GM18907 (cell line): ENCODE data around the gene BSG.

Experiments used
- ATAC-seq: cut with Tn5 transposase; IDR thresholded peaks from one replicate; pipeline ENCODE4 v1.9.1; 2021; ENCODE audit warnings: mild to moderate bottlenecking, moderate library complexity; ENCODE audit not compliant: unreplicated experiment

BSG gene

GRCh38 chr19:570937-571565, 1.3 kb upstream of the BSG start:
- ATAC-seq = no peak

DNA sequence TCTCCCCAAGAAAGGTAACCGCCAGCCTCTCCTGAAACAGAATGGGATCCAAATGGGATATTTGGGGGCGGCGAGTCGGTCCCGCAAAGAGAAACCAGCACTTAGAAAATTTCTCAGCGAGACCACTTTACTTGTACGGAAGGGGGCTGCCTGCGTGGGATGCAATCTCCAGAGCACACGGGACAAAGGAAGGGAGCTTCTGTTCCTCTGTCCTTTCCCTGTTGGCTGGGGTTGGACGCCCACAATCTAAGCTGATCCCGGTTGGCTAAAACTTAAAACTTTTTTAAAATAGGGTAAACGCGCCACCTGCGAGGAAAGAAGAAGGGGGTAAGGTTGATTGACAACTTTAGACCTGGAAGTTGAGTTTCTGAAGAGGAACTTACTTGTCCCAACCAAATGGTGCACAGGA, 826 bp upstream of the BSG start:
- ATAC-seq = peak; percentile 18

GRCh38 chr19:572743-573518, 535 bp downstream of the BSG start:
- peak; percentile 33 for ATAC-seq

DNA sequence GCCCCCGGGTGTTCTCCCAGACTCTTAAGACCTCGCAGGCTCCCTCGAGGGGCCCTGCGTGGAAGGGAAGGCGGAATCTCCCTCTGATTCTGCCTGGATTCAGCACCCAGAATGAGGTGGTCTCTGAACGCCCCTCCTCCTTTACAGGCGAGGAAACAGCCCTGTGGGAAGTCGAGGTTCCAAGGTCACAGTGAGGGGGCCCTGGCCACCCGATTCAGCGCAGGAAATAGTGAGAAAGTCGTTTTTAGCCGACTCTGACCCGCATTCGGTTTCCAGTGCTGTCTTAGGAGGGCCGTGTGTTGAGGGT, 1.1 kb downstream of the BSG start:
- ATAC-seq = no peak

DNA sequence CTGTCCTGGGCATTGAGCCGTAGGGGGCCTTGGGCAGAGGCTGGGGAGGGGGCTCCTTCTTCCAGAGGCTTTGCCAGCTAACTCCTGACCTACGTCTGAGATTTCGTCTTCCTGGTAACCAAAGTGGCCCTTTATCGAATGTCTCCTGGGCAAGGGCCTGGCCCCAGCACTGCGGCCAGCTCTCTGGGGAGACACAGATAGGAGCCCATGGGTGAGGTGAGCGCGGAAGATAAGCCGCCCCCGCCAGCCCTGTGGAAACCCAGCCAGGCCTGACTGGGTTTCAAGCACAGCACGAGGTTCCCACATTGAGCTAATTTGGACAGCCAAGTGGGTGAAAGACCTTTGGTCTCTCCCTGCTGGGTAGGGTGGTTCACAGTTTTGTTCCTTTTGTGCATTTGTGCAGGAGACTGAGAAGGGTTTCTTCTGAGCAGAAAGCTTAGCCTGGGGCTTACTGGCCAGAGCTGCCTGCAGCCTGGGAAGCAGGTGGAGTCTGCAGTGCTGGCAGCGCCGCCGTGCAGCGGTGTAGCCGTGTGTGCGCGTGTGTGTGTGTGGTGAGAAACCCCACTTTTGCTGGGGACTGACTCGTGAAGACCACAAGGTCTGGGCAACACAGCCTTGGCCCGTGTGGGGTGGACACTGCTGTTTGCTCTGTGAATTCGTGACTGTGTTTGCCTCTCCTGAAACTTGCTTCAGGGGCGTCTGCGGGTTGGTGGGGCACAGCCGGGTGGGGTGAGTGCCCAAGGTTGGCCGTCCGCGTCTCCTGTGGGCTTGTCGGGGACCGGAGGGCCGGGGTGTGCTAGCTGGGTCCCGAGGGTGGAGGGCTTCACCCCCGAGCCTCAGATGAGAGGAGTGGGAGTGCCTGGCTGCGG, 2.5 kb downstream of the BSG start:
- no peak for ATAC-seq

DNA sequence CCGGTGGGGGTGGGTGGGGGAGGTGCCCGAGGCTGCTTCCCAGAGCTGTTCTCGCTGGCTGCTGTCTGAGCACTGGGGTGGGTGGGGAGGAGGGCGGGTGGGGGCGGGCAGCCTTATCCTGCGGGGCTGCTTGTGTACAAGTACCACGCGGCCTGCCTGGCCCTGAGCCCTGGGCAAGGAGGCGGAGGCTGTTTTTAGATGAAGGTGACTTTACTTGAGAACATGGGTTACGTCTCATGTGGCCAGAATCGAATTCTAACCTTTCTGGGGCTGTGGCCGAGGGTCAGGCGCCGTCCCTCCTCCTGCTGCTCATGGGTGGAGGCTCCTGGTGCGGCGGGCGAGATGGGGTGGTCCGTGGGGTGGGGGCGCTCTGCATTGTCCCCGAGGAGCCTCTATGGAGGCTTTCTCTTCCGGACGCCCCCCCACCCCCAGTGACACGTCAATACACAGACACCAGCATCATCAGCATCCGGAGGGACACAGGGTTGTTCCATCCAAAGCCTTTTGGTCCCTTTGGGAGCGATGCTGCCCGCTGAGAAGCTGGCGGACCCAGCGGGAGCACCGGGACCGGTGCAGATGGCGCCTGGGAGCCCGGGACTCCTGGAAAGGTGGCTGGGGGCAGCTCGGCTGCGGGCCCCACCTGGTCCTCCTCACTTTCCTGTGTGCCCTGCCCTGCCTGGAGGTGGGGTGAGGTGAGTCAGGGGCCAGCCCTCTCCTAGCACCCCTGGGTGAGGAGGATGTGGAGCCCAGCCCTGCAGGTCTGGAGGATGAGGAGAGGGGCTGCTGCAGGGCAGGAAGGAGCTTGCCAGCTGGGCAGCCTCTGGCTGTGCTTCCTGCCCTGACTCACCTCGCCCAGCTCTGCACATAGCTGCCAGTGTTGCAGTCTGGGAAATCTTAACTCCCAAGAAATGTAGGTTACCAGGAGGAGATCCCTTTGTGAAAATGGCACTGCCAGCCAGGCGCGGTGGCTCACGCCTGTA, 3.4 kb downstream of the BSG start:
- ATAC-seq = no peak

DNA sequence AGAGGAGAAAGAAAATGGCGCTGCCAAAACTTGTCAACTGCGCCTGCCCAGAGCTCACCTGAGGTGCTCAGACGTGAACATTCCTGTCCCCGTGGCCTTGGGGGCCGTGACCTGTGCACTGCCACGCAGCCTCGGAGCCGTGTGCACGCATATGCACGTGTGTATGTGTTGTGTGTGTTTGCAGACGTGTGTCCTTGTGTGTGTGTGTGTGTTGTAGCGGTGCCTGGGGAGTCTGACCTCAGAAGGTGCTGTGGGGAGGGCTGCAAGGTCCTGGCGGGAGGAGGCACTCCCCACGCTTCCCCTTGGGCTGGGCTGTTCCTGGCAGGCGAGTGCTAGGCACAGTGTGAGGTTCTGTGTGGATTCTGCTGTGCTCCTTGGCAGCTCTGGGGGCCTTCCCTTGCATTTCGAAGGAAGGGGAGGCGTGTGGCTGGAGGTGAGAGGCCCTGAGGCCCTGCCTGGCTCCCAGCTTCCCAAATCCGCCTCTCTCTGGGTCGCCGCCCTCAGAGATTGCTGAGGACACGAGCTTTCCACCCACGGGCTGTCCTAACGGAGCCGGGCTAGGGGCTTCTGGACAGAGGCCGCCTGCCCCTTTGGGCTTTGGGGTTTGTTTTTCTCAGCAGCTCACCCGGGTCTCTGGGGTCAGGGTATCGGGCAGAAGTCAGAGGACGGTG, 4.5 kb downstream of the BSG start:
- ATAC-seq = no peak

GRCh38 chr19:577439-578392, 5.3 kb downstream of the BSG start:
- no peak for ATAC-seq

DNA sequence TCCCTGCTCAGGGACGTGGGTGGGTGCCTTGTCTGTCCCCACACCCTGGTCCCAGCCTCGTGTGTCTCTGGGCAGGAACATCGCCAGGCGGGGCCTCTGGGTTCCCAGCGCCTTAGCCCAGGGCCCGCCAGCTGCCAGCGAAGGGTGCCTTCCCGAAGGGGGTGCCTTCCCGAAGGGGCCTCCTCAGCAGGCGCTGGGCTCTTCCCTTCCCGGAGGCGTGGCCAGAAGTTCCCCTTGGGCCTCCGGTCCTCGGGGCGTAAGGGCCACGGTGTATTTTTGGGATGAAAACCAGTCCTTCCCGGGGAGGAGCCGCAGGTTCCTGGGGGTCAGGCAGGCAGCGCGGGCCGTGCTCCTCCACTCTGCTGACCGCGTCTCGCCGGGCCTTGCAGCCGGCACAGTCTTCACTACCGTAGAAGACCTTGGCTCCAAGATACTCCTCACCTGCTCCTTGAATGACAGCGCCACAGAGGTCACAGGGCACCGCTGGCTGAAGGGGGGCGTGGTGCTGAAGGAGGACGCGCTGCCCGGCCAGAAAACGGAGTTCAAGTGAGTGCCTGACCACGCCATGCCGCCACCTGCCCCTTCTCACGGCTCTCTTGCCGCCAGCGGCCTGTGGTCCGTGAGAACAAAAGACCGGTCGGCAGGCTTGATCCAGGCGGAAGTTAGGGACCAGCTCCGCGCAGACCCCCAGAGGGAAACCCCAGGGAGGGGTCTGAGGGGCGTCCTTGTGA, 6.9 kb downstream of the BSG start:
- no peak for ATAC-seq

DNA sequence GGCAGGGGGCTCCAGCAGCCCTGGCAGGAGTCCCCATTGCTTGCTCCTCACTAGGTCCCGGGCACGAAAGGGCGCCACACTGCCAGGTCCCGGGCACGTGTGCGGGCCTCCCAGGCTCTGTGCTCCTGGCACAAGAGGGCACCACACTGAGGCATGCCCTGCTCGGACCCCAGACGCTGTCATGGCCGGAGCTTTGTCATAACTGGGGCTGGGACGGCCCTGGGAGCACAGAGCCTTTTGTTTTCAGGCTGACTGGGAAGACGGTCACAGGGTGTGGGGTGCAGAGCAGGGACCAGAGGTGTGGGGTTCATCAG, 7.4 kb downstream of the BSG start:
- no peak for ATAC-seq

DNA sequence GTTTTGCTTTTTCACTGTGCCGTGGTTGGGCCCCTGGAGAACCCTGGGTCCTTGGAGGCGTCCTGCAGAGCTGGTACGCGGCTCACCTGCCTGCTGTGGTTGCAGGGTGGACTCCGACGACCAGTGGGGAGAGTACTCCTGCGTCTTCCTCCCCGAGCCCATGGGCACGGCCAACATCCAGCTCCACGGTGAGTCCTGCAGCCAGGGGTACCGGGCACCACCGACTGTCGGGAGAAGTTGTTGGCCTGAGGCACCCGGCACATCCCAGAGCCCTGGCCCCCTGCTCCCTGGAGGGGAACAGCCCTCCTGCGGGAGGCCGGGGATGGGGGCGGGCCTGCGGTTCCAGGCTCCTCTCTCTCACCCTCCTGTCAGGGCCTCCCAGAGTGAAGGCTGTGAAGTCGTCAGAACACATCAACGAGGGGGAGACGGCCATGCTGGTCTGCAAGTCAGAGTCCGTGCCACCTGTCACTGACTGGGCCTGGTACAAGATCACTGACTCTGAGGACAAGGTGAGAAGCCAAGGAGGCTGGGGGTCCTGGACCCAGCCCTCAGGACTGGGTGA, 8.0 kb downstream of the BSG start:
- no peak for ATAC-seq

DNA sequence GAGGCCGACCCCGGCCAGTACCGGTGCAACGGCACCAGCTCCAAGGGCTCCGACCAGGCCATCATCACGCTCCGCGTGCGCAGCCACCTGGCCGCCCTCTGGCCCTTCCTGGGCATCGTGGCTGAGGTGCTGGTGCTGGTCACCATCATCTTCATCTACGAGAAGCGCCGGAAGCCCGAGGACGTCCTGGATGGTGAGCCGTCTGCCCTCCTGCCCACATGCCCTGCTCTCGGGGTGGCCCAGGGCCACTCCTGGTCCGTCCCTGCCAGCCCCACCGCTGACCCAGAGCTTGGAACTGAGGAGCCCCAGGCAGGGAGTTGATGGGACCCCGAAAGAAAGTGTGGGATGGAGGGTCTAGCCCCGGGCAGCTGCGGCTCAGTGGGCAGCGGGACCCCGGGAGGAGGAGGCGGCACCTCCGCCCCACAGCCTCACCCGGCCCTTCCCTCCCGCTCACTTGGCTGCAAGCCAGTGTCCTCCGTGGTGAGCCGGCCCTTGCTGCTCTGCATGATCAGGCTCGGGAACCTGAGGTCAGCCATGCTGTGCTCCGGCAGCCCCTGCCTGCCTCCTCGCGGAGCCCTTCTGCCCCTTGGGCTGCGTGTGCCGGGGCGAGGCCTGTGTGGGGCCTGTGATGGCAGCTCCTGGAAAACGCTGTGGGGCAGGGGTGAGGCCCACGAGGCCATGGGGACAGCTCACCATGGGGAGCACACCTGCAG, 9.2 kb downstream of the BSG start:
- ATAC-seq = no peak

DNA sequence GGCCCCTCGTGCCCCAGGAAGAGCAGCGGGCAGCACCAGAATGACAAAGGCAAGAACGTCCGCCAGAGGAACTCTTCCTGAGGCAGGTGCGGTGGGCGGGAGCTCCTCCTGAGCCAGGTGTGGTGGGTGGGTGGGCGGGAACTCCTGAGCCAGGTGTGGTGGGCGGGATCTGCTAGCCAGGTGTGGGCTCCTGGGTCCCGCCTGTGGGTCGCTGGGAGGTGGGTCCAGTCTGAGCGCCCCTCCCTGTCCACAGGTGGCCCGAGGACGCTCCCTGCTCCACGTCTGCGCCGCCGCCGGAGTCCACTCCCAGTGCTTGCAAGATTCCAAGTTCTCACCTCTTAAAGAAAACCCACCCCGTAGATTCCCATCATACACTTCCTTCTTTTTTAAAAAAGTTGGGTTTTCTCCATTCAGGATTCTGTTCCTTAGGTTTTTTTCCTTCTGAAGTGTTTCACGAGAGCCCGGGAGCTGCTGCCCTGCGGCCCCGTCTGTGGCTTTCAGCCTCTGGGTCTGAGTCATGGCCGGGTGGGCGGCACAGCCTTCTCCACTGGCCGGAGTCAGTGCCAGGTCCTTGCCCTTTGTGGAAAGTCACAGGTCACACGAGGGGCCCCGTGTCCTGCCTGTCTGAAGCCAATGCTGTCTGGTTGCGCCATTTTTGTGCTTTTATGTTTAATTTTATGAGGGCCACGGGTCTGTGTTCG, 10.3 kb downstream of the BSG start:
- ATAC-seq = no peak

DNA sequence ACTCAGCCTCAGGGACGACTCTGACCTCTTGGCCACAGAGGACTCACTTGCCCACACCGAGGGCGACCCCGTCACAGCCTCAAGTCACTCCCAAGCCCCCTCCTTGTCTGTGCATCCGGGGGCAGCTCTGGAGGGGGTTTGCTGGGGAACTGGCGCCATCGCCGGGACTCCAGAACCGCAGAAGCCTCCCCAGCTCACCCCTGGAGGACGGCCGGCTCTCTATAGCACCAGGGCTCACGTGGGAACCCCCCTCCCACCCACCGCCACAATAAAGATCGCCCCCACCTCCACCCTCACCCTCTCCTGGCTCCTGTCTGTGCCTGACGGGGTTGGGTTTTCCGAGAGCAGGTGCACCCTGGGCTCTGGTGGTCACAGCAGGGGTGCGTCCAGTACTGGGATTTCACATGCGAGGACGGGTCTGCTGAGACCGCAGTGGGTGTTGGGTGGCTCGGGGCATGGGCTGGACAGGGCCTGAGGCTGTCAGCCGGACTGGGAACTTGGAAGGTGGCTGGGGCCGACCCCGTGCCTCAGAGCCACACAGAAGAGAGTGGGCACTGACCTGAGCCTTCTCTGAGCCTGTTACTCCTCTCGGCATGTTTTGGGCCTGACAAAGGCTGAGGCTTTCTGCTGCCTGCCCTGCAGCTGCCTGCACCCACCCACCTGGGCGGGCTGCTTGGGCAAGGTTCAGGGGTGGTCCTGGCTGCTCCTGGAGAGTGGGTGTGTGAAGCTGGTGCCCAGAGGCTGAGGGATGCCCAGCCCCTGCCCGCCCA, 11.0 kb downstream of the BSG start:
- no peak for ATAC-seq

- no peak for ATAC-seq
Measured at GRCh38 chr19:583968-584239, 11.5 kb downstream of the BSG start.

DNA sequence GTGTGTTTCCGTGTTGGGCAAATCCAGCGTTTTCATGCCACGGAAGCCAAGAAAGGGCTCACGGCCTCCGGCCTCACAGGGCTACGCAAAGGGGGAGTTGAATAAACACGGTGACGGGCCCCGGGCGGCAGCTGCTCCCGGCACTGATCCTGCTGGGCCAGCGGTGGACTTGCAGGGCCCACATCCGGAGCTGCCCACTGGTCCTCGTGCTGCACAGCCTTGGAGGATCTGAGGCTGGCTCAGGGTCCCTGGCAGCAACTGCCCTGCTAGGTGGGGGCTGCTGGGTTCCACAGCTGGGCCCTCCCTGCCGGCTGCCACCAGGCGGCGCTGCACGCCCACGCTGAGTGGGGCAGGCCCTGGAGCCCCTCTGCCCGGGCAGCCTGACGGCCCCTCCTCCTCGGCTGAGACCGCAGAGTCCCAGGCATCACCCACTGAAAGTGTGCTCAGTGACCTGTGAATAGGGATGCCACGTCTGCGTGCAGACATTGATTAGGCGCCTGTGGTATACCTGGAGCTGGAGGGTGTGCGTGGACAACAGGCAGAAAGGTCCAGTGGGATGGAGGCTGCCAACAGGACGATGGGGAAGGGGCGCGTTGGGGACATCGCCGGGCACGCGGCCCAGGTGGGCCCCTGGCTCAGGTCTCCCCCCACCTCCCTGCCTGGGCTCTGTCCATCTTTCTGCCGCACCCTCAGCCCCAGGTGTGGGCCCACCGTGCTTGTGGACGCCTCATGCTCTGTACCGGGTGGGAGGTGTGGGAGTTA, 12.0 kb downstream of the BSG start:
- ATAC-seq = no peak
